Measurements from ENCODE around the gene ZNF423. TPM values are rescaled to one million over a fixed set of nuclear protein-coding genes. Genes with fewer than 3 reads are reported as not detected.

Gene ZNF423
- total RNA-seq, 1 experiment from 2014 or later: 11.1 TPM

DNA sequence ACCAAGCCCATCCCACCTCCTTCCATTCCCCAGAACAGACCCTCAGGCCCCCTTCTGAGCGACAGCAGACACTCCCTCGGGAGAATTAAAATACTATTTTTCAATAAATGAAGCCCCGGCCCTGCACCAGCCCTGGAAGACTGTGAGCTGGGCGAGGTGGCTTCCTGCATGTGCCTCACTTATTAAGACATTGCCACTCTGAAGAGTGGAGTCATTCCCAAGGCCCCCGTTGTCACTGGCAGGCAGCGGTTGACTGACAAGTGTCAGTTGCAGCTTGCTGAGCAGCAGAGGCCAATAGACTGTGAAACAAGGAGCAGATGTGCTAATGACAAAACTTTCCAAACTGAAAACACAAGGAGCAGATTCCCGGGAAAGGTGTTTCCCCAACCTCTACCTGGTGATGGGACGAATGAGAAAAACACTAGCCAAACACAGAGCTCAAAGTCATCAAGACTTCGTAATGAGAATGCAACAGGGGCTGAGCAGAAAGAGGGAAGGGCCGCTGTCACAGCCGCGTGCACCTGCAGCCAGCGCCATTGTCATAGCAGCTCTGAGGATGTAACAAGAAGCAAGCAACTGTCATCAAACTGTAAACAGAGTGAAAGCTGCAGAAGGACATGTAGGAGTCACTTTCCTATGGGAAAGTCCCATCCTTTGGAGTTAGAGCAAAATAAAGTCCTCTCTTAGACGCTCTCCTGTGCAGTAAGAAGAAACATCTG lies 250.2 kb downstream of the ZNF423 start:
- H3K36me3 ChIP-seq (ENCODE audit: insufficient read depth, low read length, poor library complexity, severe bottlenecking): no peaks in the 10 kb centered on the region
- H3K27ac ChIP-seq (ENCODE audit: low read depth, low read length, poor library complexity, severe bottlenecking): no peak overlapping the region
- peaks cover 14% of the 10 kb centered on the region for H3K4me1 ChIP-seq (ENCODE audit: insufficient read depth, low read length, poor library complexity, severe bottlenecking)
- H3K9me3 ChIP-seq (ENCODE audit: low read depth, low read length, poor library complexity, severe bottlenecking): no peaks in the 10 kb centered on the region
- POLR2A ChIA-PET (ENCODE audit: low non-redundant PET): no interaction called here
- CTCF ChIA-PET: no interaction called here
- DNase-seq (ENCODE audit: low spot score): no peak
- BruUV-seq (replicated peaks): no TSS peak
- intact Hi-C loops (cut with micrococcal nuclease; ENCODE audit: unreplicated experiment): no loop called here
- TF ChIP-seq, protein P1, sequence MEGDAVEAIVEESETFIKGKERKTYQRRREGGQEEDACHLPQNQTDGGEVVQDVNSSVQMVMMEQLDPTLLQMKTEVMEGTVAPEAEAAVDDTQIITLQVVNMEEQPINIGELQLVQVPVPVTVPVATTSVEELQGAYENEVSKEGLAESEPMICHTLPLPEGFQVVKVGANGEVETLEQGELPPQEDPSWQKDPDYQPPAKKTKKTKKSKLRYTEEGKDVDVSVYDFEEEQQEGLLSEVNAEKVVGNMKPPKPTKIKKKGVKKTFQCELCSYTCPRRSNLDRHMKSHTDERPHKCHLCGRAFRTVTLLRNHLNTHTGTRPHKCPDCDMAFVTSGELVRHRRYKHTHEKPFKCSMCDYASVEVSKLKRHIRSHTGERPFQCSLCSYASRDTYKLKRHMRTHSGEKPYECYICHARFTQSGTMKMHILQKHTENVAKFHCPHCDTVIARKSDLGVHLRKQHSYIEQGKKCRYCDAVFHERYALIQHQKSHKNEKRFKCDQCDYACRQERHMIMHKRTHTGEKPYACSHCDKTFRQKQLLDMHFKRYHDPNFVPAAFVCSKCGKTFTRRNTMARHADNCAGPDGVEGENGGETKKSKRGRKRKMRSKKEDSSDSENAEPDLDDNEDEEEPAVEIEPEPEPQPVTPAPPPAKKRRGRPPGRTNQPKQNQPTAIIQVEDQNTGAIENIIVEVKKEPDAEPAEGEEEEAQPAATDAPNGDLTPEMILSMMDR (conservative IDR thresholded peaks at IDR 0.05; ENCODE audit: low read depth, low read length): no peak
- no peak for TF ChIP-seq EZH2 (IDR thresholded peaks at IDR 0.05; ENCODE audit: borderline replicate concordance, low read depth, low read length, poor library complexity, severe bottlenecking)
- H3K27me3 ChIP-seq (replicated peaks; ENCODE audit: insufficient read depth, low read depth, low read length, poor library complexity): no peaks in the 10 kb centered on the region
- no peak overlapping the region for H3K4me3 ChIP-seq (ENCODE audit: low read depth, low read length, poor library complexity, severe bottlenecking)

DNA sequence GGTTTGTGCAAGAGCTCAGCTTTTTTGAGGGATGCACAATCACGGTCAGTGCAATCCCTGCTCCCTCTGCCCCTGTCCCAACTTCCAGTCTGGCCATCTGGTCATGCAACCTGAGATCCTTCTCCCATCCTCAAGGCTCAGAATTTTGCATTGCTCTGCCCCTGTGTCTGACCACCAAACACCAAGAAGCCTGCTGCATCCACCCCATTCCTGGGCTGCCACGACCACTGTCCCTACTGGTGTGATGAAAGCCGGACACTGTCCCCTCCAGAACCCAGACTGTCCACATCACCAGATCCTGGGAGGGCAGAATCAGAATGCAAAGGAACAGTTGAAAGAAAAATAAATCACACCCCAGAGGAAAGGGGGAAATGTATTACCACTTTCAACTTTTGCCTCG lies 251.3 kb downstream of the ZNF423 start:
- Histone ChIP-seq H3K27me3 (replicated peaks; ENCODE audit: insufficient read depth, low read depth, low read length, poor library complexity) (no peaks in the 10 kb centered on the region), H3K36me3 (ENCODE audit: insufficient read depth, low read length, poor library complexity, severe bottlenecking) (no peaks in the 10 kb centered on the region), H3K9me3 (ENCODE audit: low read depth, low read length, poor library complexity, severe bottlenecking) (no peaks in the 10 kb centered on the region), H3K4me3 (ENCODE audit: low read depth, low read length, poor library complexity, severe bottlenecking) (no peak overlapping the region), H3K4me1 (ENCODE audit: insufficient read depth, low read length, poor library complexity, severe bottlenecking) (peaks cover 14% of the 10 kb centered on the region), H3K27ac (ENCODE audit: low read depth, low read length, poor library complexity, severe bottlenecking) (no peak overlapping the region)
- TF ChIP-seq, protein P1 (conservative IDR thresholded peaks at IDR 0.05; ENCODE audit: low read depth, low read length): no peak
- TF ChIP-seq EZH2 (IDR thresholded peaks at IDR 0.05; ENCODE audit: borderline replicate concordance, low read depth, low read length, poor library complexity, severe bottlenecking): no peak
- POLR2A ChIA-PET (ENCODE audit: low non-redundant PET): no interaction called here
- BruUV-seq (replicated peaks): no TSS peak
- intact Hi-C loops (cut with micrococcal nuclease; ENCODE audit: unreplicated experiment): no loop called here
- CTCF ChIA-PET: no interaction called here
- no peak for DNase-seq (ENCODE audit: low spot score)

DNA sequence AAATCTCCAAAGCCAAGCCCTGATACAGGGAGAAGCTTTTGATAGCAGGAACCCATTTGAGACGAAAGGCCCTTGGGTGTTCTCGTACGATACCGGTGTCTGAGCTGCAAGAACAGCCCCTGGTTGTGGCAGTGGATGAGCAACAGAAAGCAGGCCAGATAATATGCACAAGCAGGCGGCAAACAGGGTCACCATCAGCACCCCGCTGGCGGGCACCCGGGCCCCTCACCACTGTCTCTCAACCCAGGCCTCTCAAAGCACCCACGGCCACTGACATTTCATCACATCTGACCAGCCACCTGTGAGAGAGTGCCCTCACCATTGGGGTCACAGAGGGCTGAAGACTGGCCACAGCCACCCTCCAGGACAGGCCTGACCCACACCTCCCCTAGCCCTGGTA lies 252.0 kb downstream of the ZNF423 start:
- ChIA-PET POLR2A (ENCODE audit: low non-redundant PET) (no interaction called here), CTCF (no interaction called here)
- TF ChIP-seq EZH2 (IDR thresholded peaks at IDR 0.05; ENCODE audit: borderline replicate concordance, low read depth, low read length, poor library complexity, severe bottlenecking): no peak
- H3K36me3 ChIP-seq (ENCODE audit: insufficient read depth, low read length, poor library complexity, severe bottlenecking): no peaks in the 10 kb centered on the region
- no peak overlapping the region for H3K4me3 ChIP-seq (ENCODE audit: low read depth, low read length, poor library complexity, severe bottlenecking)
- intact Hi-C loops (cut with micrococcal nuclease; ENCODE audit: unreplicated experiment): no loop called here
- no peaks in the 10 kb centered on the region for H3K9me3 ChIP-seq (ENCODE audit: low read depth, low read length, poor library complexity, severe bottlenecking)
- H3K27me3 ChIP-seq (replicated peaks; ENCODE audit: insufficient read depth, low read depth, low read length, poor library complexity): no peaks in the 10 kb centered on the region
- BruUV-seq (replicated peaks): no TSS peak
- no peak for DNase-seq (ENCODE audit: low spot score)
- H3K4me1 ChIP-seq (ENCODE audit: insufficient read depth, low read length, poor library complexity, severe bottlenecking): peaks cover 14% of the 10 kb centered on the region
- H3K27ac ChIP-seq (ENCODE audit: low read depth, low read length, poor library complexity, severe bottlenecking): no peak overlapping the region

DNA sequence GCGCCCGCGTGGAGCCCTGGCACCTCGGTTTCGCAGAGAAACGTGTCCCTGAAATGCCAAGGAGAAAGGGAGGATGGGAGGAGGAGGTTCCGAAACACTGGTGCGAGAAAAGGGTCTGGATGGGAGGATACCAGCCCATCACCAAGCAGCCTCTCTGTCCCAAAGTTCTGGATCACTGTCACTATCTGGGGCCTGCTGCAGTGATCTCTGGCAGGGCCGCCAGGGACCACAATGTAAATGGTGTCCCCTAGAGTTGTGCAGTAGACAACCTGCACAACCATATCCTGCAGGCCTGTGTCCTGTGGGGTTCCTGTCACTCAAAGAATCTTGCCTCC lies 253.0 kb downstream of the ZNF423 start:
- H3K4me1 ChIP-seq (ENCODE audit: insufficient read depth, low read length, poor library complexity, severe bottlenecking): peaks cover 7% of the 10 kb centered on the region
- TF ChIP-seq, protein P1 (conservative IDR thresholded peaks at IDR 0.05; ENCODE audit: low read depth, low read length): no peak
- TF ChIP-seq EZH2 (IDR thresholded peaks at IDR 0.05; ENCODE audit: borderline replicate concordance, low read depth, low read length, poor library complexity, severe bottlenecking): no peak
- no peaks in the 10 kb centered on the region for H3K27me3 ChIP-seq (replicated peaks; ENCODE audit: insufficient read depth, low read depth, low read length, poor library complexity)
- no peak overlapping the region for H3K4me3 ChIP-seq (ENCODE audit: low read depth, low read length, poor library complexity, severe bottlenecking)
- no peak overlapping the region for H3K27ac ChIP-seq (ENCODE audit: low read depth, low read length, poor library complexity, severe bottlenecking)
- no peak for DNase-seq (ENCODE audit: low spot score)
- ChIA-PET CTCF (no interaction called here), POLR2A (ENCODE audit: low non-redundant PET) (interaction anchor here (0.6 kb wide), 1 partner anchor 108 kb away, joined by 5 read pairs; no protein-coding TSS in a partner anchor)
- intact Hi-C loops (cut with micrococcal nuclease; ENCODE audit: unreplicated experiment): no loop called here
- no peaks in the 10 kb centered on the region for H3K9me3 ChIP-seq (ENCODE audit: low read depth, low read length, poor library complexity, severe bottlenecking)
- H3K36me3 ChIP-seq (ENCODE audit: insufficient read depth, low read length, poor library complexity, severe bottlenecking): no peaks in the 10 kb centered on the region
- no TSS peak for BruUV-seq (replicated peaks)
